Heart left ventricle (tissue), 16 donors: Measurements from ENCODE around the gene RIC3. TPM values are rescaled to one million over a fixed set of nuclear protein-coding genes. Genes with fewer than 3 reads are reported as not detected.

ENCODE experiments used
- ATAC-seq, 4 donors: fragments of 200-7000 bp; cut with Tn5 transposase; one replicate each; pipeline ENCODE4 v1.9.1; 2020 to 2022; ENCODE audit warnings: moderate library complexity in 4 of 4, mild to moderate bottlenecking in 3 of 4, moderate number of reproducible peaks in 1 of 4
- DNase-seq, 5 donors: peaks; one replicate each; pipeline ENCODE4 v3.0.0-alpha.2; 2020
- H3K27ac ChIP-seq, 12 donors: fragments of 200-600 bp; sonication (generic) in 4 of 12; one replicate each; pipeline versions ENCODE4 v1.5.0 to v1.8.0; 2016 to 2022; ENCODE audit warnings: mild to moderate bottlenecking in 2 of 12
- H3K27me3 ChIP-seq, 9 donors: fragments of 200-600 bp; sonication (generic) in 2 of 9; one replicate each; pipeline versions ENCODE4 v1.5.1 to v1.8.0; 2016 to 2022; ENCODE audit warnings: mild to moderate bottlenecking in 3 of 9
- H3K36me3 ChIP-seq, 9 donors: fragments of 200-600 bp; sonication (generic) in 2 of 9; one replicate each; pipeline versions ENCODE4 v1.5.0 to v1.8.0; 2018 to 2022; ENCODE audit warnings: mild to moderate bottlenecking in 2 of 9
- H3K4me1 ChIP-seq, 12 donors: fragments of 200-600 bp; sonication (generic) in 4 of 12; one replicate each; pipeline versions ENCODE4 v1.5.0 to v1.8.0; 2016 to 2022; ENCODE audit warnings: mild to moderate bottlenecking in 3 of 12
- H3K4me3 ChIP-seq, 12 donors: fragments of 200-600 bp; sonication (generic) in 4 of 12; one replicate each; pipeline versions ENCODE4 v1.5.0 to v1.8.0; 2017 to 2022; ENCODE audit warnings: mild to moderate bottlenecking in 9 of 12, moderate library complexity in 4 of 12
- H3K9me3 ChIP-seq, 12 donors: fragments of 200-600 bp; sonication (generic) in 4 of 12; one replicate each; pipeline versions ENCODE4 v1.5.0 to v1.8.0; 2016 to 2022; ENCODE audit warnings: mild to moderate bottlenecking in 1 of 12
- CTCF ChIP-seq, 12 donors: fragments of 200-600 bp; sonication (generic) in 4 of 12; IDR thresholded peaks; one replicate each; pipeline versions ENCODE4 v1.5.0 to v1.8.0; 2018 to 2022; ENCODE audit warnings: antibody characterized with exemption in 12 of 12, mild to moderate bottlenecking in 5 of 12
- POLR2A ChIP-seq, 2 donors: fragments of 450-650 bp; IDR thresholded peaks; one replicate each; pipeline ENCODE4 v1.6.1; 2017; ENCODE audit warnings: antibody characterized with exemption in 2 of 2, mild to moderate bottlenecking in 2 of 2, moderate library complexity in 2 of 2
- WGBS, 4 donors: extraction: QIAGEN DNeasy Blood & Tissue Kit in 2 of 4; methylation state at CpG; one replicate each; pipeline versions ENCODE4 v1.1.5 to v1.1.7; 2013 to 2018; 5-methylcytosine and 5-hydroxymethylcytosine counted together
- intact Hi-C, 10 donors: fragments of 100-400 bp; cut with DNase I; formaldehyde crosslinking; loops; one replicate each; pipeline versions ENCODE4 v1.11.1 to v1.14.2; 2022
- polyA plus RNA-seq, 2 donors: library from polyadenylated mRNA; stranded (reverse); fragments of 200-250 nt; gene quantifications; one replicate each; pipeline ENCODE4 v1.2.3, GENCODE V29; 2013
- total RNA-seq, 9 donors: library from RNA; depleted of rRNA in 2 of 9; stranded (reverse); fragments of >200 nt in 2 of 9; fragmentation: NEBNext Ultra II Directional in 3 of 9; extraction: Animal tissue kit (Norgen Biotek cat#: 25700) in 3 of 9; gene quantifications; one replicate each; pipeline versions ENCODE4 v1.1.0 to v1.2.4, GENCODE V29; 2016 to 2023
- donor health status: ischemic (EF 13 %, LVEDD 7.1; RV severe dilation, severe dysfunction).
- donor health status: healthy with polysubstance abuse.
- donor health status: DM: no; HTN: yes; CAD: no.
- donor health status: DM: no; HTN: no; CAD: no.
- donor health status: ischemic (EF 25% LVEDD 6.9; RV normal size, moderate dysfunction).
- donor health status: ischemic (EF 25% LVEDD 5.7; RV mildly dilated, moderate dysfunction).
- donor health status: healthy.
- donor health status: DM: yes; HTN: yes; CAD: no.
- donor health status: ischemic (EF 35%, LVEDD 5.7; RV mildly dilated, moderate dysfunction).
- donor health status: nonischemic (EF 11% LVEDD 7.7; RV severe dilation, severe dysfunction).
- donor health status: DM: yes; HTN: yes; CAD: no.
- donor health status: PGD.
- donor health status: ischemic (EF 29% LVEDD 5.4; RV normal size, mild dysfunction).
- donor health status: nonischemic (EF 23%, LVEDD 6.1; RV moderate dilation, normal function).

The RIC3 gene
- total and polyA plus RNA-seq, 11 donors: 3.1 to 16.3 (median 10.0) TPM

GRCh38 chr11:8075119-8075726, 93.6 kb downstream of the RIC3 start:
- 72 to 79% (median 74%) methylated on average over 2 of the region's 2 CpGs for WGBS, 4 donors
- Histone ChIP-seq H3K27me3 (peaks cover 0 to 4% (median 0%) of the 10 kb centered on the region in 9 donors), H3K4me3 (no peak overlapping the region), H3K4me1 (peaks cover 0 to 6% (median 1%) of the 10 kb centered on the region in 12 donors), H3K36me3 (no peaks in the 10 kb centered on the region), H3K9me3 (no peaks in the 10 kb centered on the region), H3K27ac (no peak overlapping the region)
- TF ChIP-seq POLR2A (IDR thresholded peaks at IDR 0.05) (no peak), CTCF (IDR thresholded peaks at IDR 0.05) (no peak)
- no peak for ATAC-seq
- intact Hi-C loops: no loop called here
- no peak for DNase-seq

GRCh38 chr11:8071616-8072581, 96.9 kb downstream of the RIC3 start:
- no peaks in the 10 kb centered on the region for H3K36me3 ChIP-seq
- H3K9me3 ChIP-seq: no peaks in the 10 kb centered on the region
- intact Hi-C loops: loop anchor here in 2 of 10 donors (5.0 kb wide), 1 partner anchor 40 kb away; no protein-coding TSS in a partner anchor
- H3K27me3 ChIP-seq: no peaks in the 10 kb centered on the region
- ATAC-seq (no peak), DNase-seq (peak in 1 of 5 donors; percentile 52)
- H3K4me3 ChIP-seq: no peak overlapping the region
- WGBS, 4 donors: 81 to 91% (median 87%) methylated on average over 18 of the region's 18 CpGs
- H3K27ac ChIP-seq: no peak overlapping the region
- H3K4me1 ChIP-seq: peaks cover 6 to 39% (median 33%) of the 10 kb centered on the region in 12 donors
- TF ChIP-seq CTCF (IDR thresholded peaks at IDR 0.05) (no peak), POLR2A (IDR thresholded peaks at IDR 0.05) (no peak)

- Histone ChIP-seq H3K4me1 (peaks cover 6 to 48% (median 40%) of the 10 kb centered on the region in 12 donors), H3K27ac (no peak overlapping the region), H3K4me3 (no peak overlapping the region), H3K9me3 (no peaks in the 10 kb centered on the region), H3K36me3 (no peaks in the 10 kb centered on the region), H3K27me3 (no peaks in the 10 kb centered on the region)
- 28 to 37% (median 31%) methylated on average over 3 of the region's 3 CpGs for WGBS, 4 donors
- ATAC-seq: peak in 3 of 4 donors; percentile 31 to 38 (median 35)
- no peak for TF ChIP-seq POLR2A (IDR thresholded peaks at IDR 0.05)
- TF ChIP-seq CTCF (IDR thresholded peaks at IDR 0.05): peak; percentile 19 to 60 (median 46)
- intact Hi-C loops: loop anchor here in 6 of 10 donors (1.0 to 5.0 kb wide), 3 partner anchors 37 to 38 kb away; no protein-coding TSS in a partner anchor
- DNase-seq: no peak
Observed at GRCh38 chr11:8070417-8071115, 98.3 kb downstream of the RIC3 start.
